ENCODE data around the gene SLC9A9. TPM values are rescaled to one million over a fixed set of nuclear protein-coding genes. Genes with fewer than 3 reads are reported as not detected.

SLC9A9 gene
- total and polyA plus RNA-seq, 9 of the 15 experiments (the other 6 are each of a cell fraction or from before 2014, with no cell fraction given), result 0.03 to 0.13 TPM; not detected in 7

DNA sequence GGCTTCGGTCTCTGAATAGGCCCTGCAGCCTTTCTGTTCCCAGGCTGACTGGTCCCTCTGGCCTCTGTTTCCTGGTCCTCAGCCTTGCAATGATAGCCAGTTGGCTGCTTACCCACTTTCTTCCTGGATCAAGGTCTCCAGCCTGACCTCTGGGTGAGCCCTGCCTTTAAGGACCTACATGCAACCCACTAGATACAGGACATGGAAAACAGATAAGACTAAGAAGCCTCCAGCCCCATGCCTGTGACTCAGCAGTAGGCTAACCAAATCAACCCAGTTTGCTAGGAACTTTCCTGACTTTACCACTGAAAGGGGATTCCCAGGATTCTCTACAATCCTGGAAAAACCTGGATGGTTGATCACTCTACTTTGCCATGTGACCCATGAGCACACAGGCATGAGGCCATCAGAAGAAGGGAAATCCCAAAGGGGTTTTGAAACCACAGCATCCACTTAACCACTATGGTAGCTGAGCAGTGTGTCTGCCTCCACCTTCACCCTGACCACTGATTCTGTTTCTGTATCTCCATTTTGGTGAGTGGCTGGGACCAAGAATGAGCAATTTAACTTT lies 540.6 kb downstream of the SLC9A9 start (continued):
- TF ChIP-seq FOXM1 (IDR thresholded peaks at IDR 0.05; ENCODE audit: low read depth) (0 out of 2 replicates have a peak, but pooled peaks have one; percentile 28), FOXM1 (CRISPR knock-in tag; IDR thresholded peaks at IDR 0.05; ENCODE audit: low read depth) (no peak), ZKSCAN8 (CRISPR knock-in tag; IDR thresholded peaks at IDR 0.05) (peak; percentile 58; the same call in 1 of the 2 replicates), MXD1 (CRISPR knock-in tag; IDR thresholded peaks at IDR 0.05; ENCODE audit: borderline replicate concordance, poor library complexity, severe bottlenecking) (no peak), NCOA6 (IDR thresholded peaks at IDR 0.05) (no peak), PTBP1 (IDR thresholded peaks at IDR 0.05; ENCODE audit: low read depth, low read length) (no peak), HNRNPK (IDR thresholded peaks at IDR 0.05; ENCODE audit: low read depth, low read length, poor library complexity, severe bottlenecking) (no peak), MCM7 (IDR thresholded peaks at IDR 0.05) (no peak), ZC3H11A (IDR thresholded peaks at IDR 0.05; ENCODE audit: low read depth, low read length) (no peak), RNF2 (IDR thresholded peaks at IDR 0.05) (peak; percentile 67; the same call in 1 of the 2 replicates), BRD9 (IDR thresholded peaks at IDR 0.05; ENCODE audit: low read depth, partially characterized antibody) (peak; percentile 67), ARID3B (CRISPR knock-in tag; IDR thresholded peaks at IDR 0.05; ENCODE audit: borderline replicate concordance) (no peak), ELF2 (CRISPR knock-in tag; IDR thresholded peaks at IDR 0.05) (no peak), GABPB1 (CRISPR knock-in tag; IDR thresholded peaks at IDR 0.05) (no peak), POLR2A (conservative IDR thresholded peaks at IDR 0.05) (no peak)
- TF ChIP-seq, protein P1, sequence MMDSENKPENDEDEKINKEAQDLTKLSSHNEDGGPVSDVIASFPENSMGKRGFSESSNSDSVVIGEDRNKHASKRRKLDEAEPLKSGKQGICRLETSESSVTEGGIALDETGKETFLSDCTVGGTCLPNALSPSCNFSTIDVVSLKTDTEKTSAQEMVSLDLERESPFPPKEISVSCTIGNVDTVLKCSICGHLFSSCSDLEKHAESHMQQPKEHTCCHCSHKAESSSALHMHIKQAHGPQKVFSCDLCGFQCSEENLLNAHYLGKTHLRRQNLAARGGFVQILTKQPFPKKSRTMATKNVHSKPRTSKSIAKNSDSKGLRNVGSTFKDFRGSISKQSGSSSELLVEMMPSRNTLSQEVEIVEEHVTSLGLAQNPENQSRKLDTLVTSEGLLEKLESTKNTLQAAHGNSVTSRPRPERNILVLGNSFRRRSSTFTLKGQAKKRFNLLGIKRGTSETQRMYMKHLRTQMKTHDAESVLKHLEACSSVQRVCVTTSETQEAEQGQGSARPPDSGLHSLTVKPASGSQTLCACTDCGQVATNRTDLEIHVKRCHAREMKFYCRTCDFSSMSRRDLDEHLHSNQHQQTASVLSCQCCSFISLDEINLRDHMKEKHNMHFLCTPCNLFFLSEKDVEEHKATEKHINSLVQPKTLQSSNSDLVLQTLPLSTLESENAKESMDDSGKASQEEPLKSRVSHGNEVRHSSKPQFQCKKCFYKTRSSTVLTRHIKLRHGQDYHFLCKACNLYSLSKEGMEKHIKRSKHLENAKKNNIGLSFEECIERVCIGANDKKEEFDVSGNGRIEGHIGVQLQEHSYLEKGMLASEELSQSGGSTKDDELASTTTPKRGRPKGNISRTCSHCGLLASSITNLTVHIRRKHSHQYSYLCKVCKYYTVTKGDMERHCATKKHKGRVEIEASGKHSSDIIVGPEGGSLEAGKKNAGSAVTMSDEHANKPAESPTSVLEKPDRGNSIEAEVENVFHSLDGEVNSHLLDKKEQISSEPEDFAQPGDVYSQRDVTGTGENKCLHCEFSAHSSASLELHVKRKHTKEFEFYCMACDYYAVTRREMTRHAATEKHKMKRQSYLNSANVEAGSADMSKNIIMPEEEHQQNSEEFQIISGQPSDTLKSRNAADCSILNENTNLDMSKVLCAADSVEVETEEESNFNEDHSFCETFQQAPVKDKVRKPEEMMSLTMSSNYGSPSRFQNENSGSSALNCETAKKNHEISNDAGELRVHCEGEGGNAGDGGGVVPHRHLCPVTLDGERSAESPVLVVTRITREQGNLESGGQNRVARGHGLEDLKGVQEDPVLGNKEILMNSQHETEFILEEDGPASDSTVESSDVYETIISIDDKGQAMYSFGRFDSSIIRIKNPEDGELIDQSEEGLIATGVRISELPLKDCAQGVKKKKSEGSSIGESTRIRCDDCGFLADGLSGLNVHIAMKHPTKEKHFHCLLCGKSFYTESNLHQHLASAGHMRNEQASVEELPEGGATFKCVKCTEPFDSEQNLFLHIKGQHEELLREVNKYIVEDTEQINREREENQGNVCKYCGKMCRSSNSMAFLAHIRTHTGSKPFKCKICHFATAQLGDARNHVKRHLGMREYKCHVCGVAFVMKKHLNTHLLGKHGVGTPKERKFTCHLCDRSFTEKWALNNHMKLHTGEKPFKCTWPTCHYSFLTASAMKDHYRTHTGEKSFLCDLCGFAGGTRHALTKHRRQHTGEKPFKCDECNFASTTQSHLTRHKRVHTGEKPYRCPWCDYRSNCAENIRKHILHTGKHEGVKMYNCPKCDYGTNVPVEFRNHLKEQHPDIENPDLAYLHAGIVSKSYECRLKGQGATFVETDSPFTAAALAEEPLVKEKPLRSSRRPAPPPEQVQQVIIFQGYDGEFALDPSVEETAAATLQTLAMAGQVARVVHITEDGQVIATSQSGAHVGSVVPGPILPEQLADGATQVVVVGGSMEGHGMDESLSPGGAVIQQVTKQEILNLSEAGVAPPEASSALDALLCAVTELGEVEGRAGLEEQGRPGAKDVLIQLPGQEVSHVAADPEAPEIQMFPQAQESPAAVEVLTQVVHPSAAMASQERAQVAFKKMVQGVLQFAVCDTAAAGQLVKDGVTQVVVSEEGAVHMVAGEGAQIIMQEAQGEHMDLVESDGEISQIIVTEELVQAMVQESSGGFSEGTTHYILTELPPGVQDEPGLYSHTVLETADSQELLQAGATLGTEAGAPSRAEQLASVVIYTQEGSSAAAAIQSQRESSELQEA (IDR thresholded peaks at IDR 0.05; ENCODE audit: low read depth), result no peak
- TF ChIP-seq, protein P2, sequence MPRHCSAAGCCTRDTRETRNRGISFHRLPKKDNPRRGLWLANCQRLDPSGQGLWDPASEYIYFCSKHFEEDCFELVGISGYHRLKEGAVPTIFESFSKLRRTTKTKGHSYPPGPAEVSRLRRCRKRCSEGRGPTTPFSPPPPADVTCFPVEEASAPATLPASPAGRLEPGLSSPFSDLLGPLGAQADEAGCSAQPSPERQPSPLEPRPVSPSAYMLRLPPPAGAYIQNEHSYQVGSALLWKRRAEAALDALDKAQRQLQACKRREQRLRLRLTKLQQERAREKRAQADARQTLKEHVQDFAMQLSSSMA (CRISPR knock-in tag; IDR thresholded peaks at IDR 0.05), result no peak
